Heart right ventricle (tissue), 16 donors: ENCODE measurements around the gene CDH18. TPM values are rescaled to one million over a fixed set of nuclear protein-coding genes. Genes with fewer than 3 reads are reported as not detected.

Experiments used
- ATAC-seq, 8 donors: fragments of 200-7000 bp; cut with Tn5 transposase; one replicate each; pipeline ENCODE4 v1.9.1; 2020; ENCODE audit warnings: mild to moderate bottlenecking in 8 of 8, moderate library complexity in 8 of 8, moderate number of reproducible peaks in 1 of 8
- DNase-seq, 2 donors: peaks; one replicate each; pipeline ENCODE4 v3.0.0-alpha.2; 2020
- H3K27ac ChIP-seq, 10 donors: fragments of 200-600 bp; sonication (generic) in 2 of 10; one replicate each; pipeline versions ENCODE4 v1.5.0 to v1.8.0; 2020 to 2022; ENCODE audit warnings: mild to moderate bottlenecking in 3 of 10
- H3K27me3 ChIP-seq, 7 donors: fragments of 200-600 bp; one replicate each; pipeline ENCODE4 v1.8.0; 2021 to 2022; ENCODE audit warnings: mild to moderate bottlenecking in 2 of 7
- H3K36me3 ChIP-seq, 9 donors: fragments of 200-600 bp; sonication (generic) in 1 of 9; one replicate each; pipeline versions ENCODE4 v1.5.0 to v1.8.0; 2020 to 2022; ENCODE audit warnings: mild to moderate bottlenecking in 2 of 9
- H3K4me1 ChIP-seq, 9 donors: fragments of 200-600 bp; sonication (generic) in 1 of 9; one replicate each; pipeline versions ENCODE4 v1.5.0 to v1.8.0; 2020 to 2022; ENCODE audit warnings: mild to moderate bottlenecking in 4 of 9
- H3K4me3 ChIP-seq, 10 donors: fragments of 200-600 bp; sonication (generic) in 2 of 10; one replicate each; pipeline versions ENCODE4 v1.5.0 to v1.8.0; 2020 to 2022; ENCODE audit warnings: mild to moderate bottlenecking in 7 of 10, moderate library complexity in 2 of 10
- H3K9me3 ChIP-seq, 11 donors: fragments of 200-600 bp in 10 of 11; sonication (generic) in 2 of 11; one replicate each; pipeline versions ENCODE4 v1.5.0 to v1.8.0; 2013 to 2022; ENCODE audit warnings: mild to moderate bottlenecking in 2 of 11, control low read depth in 1 of 11, moderate library complexity in 1 of 11
- WGBS, 2 donors: extraction: QIAGEN DNeasy Blood & Tissue Kit; methylation state at CpG; one replicate each; pipeline ENCODE4 v1.1.7; 2013; ENCODE audit warnings: inconsistent platforms in 1 of 2; 5-methylcytosine and 5-hydroxymethylcytosine counted together
- intact Hi-C, 10 donors: fragments of 100-400 bp; cut with DNase I; formaldehyde crosslinking; loops; one replicate each; pipeline versions ENCODE4 v1.11.1 to v1.14.2; 2022
- polyA plus RNA-seq, 2 donors: library from polyadenylated mRNA; stranded (reverse); fragments of 200-250 nt; gene quantifications; one replicate each; pipeline ENCODE4 v1.2.3, GENCODE V29; 2013
- total RNA-seq, 10 donors: library from RNA; stranded (reverse); fragmentation: NEBNext Ultra II Directional in 3 of 10; extraction: Animal tissue kit (Norgen Biotek cat#: 25700) in 3 of 10; gene quantifications; one replicate each; pipeline versions ENCODE4 v1.2.1 to v1.2.4, GENCODE V29; 2021 to 2023
- TF ChIP-seq, protein P1 (sequence below), 9 donors: fragments of 200-600 bp; sonication (generic) in 2 of 9; IDR thresholded peaks; one replicate each; pipeline versions ENCODE4 v1.5.0 to v1.8.0; 2021 to 2022; ENCODE audit warnings: antibody characterized with exemption in 9 of 9, mild to moderate bottlenecking in 5 of 9, moderate library complexity in 1 of 9
- donor health status: Arrhythmogenic right ventricular cardiomyopathy.
- donor health status: ischemic (EF 13 %, LVEDD 7.1; RV severe dilation, severe dysfunction).
- donor health status: healthy with polysubstance abuse.
- donor health status: DM: no; HTN: yes; CAD: no.
- donor health status: DM: no; HTN: no; CAD: no.
- donor health status: ischemic (EF 25% LVEDD 6.9; RV normal size, moderate dysfunction).
- donor health status: ischemic (EF 25% LVEDD 5.7; RV mildly dilated, moderate dysfunction).
- donor health status: healthy.
- donor health status: DM: yes; HTN: yes; CAD: no.
- donor health status: Ischemic cardiomyopathy.
- donor health status: ischemic (EF 35%, LVEDD 5.7; RV mildly dilated, moderate dysfunction).
- donor health status: nonischemic (EF 11% LVEDD 7.7; RV severe dilation, severe dysfunction).
- donor health status: DM: yes; HTN: yes; CAD: no.
- donor health status: PGD.
- donor health status: ischemic (EF 29% LVEDD 5.4; RV normal size, mild dysfunction).
- donor health status: nonischemic (EF 23%, LVEDD 6.1; RV moderate dilation, normal function).

Gene CDH18
- total and polyA plus RNA-seq, 12 donors, result not detected

DNA sequence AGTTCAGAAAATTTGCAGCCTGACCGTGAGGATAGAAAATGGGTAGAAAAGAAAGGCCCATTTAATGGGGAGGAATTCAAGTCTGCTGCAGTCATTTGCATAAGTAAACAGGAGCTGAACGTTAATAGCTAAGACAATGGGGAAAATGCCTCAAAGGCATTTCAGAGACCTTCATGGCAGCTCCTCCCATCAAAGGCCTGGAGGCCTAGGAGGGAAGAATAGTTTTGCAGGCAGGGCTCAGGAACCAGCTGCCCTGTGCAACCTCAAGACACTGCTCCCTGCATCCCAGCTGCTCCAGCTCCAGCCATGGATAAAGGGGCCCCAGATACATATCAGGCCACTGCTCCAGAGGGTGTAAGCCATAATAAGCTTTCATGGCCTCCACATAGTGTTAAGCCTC lies 32.2 kb upstream of the CDH18 start:
- Histone ChIP-seq H3K9me3 (peaks cover 0 to 55% (median 4%) of the 10 kb centered on the region in 11 donors), H3K27ac (no peak overlapping the region), H3K27me3 (no peaks in the 10 kb centered on the region), H3K36me3 (no peaks in the 10 kb centered on the region), H3K4me3 (no peak overlapping the region), H3K4me1 (no peaks in the 10 kb centered on the region)
- TF ChIP-seq, protein P1, sequence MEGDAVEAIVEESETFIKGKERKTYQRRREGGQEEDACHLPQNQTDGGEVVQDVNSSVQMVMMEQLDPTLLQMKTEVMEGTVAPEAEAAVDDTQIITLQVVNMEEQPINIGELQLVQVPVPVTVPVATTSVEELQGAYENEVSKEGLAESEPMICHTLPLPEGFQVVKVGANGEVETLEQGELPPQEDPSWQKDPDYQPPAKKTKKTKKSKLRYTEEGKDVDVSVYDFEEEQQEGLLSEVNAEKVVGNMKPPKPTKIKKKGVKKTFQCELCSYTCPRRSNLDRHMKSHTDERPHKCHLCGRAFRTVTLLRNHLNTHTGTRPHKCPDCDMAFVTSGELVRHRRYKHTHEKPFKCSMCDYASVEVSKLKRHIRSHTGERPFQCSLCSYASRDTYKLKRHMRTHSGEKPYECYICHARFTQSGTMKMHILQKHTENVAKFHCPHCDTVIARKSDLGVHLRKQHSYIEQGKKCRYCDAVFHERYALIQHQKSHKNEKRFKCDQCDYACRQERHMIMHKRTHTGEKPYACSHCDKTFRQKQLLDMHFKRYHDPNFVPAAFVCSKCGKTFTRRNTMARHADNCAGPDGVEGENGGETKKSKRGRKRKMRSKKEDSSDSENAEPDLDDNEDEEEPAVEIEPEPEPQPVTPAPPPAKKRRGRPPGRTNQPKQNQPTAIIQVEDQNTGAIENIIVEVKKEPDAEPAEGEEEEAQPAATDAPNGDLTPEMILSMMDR (IDR thresholded peaks at IDR 0.05), result no peak
- DNase-seq (no peak), ATAC-seq (no peak)
- intact Hi-C loops, result no loop called here
- WGBS, 2 donors, result 63 to 71% methylated on average over 2 of the region's 2 CpGs

DNA sequence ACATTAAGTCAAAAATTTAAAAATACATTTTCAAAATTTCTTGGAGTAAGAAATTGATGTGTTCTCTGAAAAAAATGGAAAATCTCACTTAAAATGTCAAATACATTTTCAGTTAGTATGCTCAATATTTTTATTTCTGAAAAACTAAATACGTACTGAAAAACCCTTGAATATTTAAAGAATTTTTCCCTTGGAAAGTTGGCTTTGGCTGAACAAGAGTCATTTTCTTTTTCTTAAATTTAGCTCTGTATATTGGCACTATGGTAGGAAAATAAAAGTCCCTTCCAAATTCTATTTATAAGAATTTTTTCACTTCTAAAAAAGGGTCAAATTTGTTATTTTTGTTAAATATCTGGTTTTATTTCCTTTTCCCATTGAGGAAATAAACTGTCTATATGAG lies 29.0 kb upstream of the CDH18 start:
- intact Hi-C loops, result no loop called here
- Histone ChIP-seq H3K27me3 (no peaks in the 10 kb centered on the region), H3K36me3 (no peaks in the 10 kb centered on the region), H3K4me1 (no peaks in the 10 kb centered on the region), H3K27ac (no peak overlapping the region), H3K9me3 (peaks cover 0 to 70% (median 4%) of the 10 kb centered on the region in 11 donors), H3K4me3 (no peak overlapping the region)
- ATAC-seq (no peak), DNase-seq (no peak)
- TF ChIP-seq, protein P1 (IDR thresholded peaks at IDR 0.05), result no peak
- 75 to 80% methylated on average over 1 of the region's 1 CpG for WGBS, 2 donors

GRCh38 chr5:20000416-20000815 lies 12.4 kb upstream of the CDH18 start:
- TF ChIP-seq, protein P1 (IDR thresholded peaks at IDR 0.05), result no peak
- Histone ChIP-seq H3K27me3 (no peaks in the 10 kb centered on the region), H3K4me3 (no peak overlapping the region), H3K27ac (no peak overlapping the region), H3K9me3 (peaks cover 0 to 10% (median 0%) of the 10 kb centered on the region in 11 donors), H3K4me1 (no peaks in the 10 kb centered on the region), H3K36me3 (no peaks in the 10 kb centered on the region)
- intact Hi-C loops, result no loop called here
- ATAC-seq (no peak), DNase-seq (no peak)

- 22 to 31% methylated on average over 12 of the region's 12 CpGs for WGBS, 2 donors
- no peaks in the 10 kb centered on the region for H3K4me1 ChIP-seq
- H3K9me3 ChIP-seq, result no peaks in the 10 kb centered on the region
- H3K27me3 ChIP-seq, result peaks cover 0 to 14% (median 0%) of the 10 kb centered on the region in 7 donors
- no peak for ATAC-seq
- TF ChIP-seq, protein P1 (IDR thresholded peaks at IDR 0.05), result no peak
- intact Hi-C loops, result no loop called here
- H3K36me3 ChIP-seq, result no peaks in the 10 kb centered on the region
- no peak overlapping the region for H3K4me3 ChIP-seq
- no peak overlapping the region for H3K27ac ChIP-seq
- no peak for DNase-seq
These were observed 457 bp upstream of the CDH18 start for GRCh38 chr5:19988457-19988856.
